Gastroesophageal sphincter (tissue), 3 donors: ENCODE data around the gene STEAP3.

Source experiments
- EP300 ChIP-seq: sonication (generic); formaldehyde crosslinking; IDR thresholded peaks from one replicate; pipeline ENCODE4 v1.6.1; 2017; ENCODE audit warnings: antibody characterized with exemption, mild to moderate bottlenecking
- POLR2A ChIP-seq, 2 donors: fragments of 450-650 bp; IDR thresholded peaks; one replicate each; pipeline ENCODE4 v1.6.1; 2017; ENCODE audit warnings: antibody characterized with exemption in 2 of 2, mild to moderate bottlenecking in 2 of 2, moderate library complexity in 1 of 2
- POLR2AphosphoS5 ChIP-seq: sonication (generic); formaldehyde crosslinking; IDR thresholded peaks from one replicate; pipeline ENCODE4 v1.6.1; 2017; ENCODE audit warnings: antibody characterized with exemption
- TF ChIP-seq, protein P1 (sequence below), 4 experiments: fragments of 200-600 bp in 2 of 4; fragments of 450-650 bp in 2 of 4; sonication (generic) in 1 of 4; IDR thresholded peaks; one replicate each; pipeline ENCODE4 v1.5.1; 2017 to 2019; ENCODE audit warnings: antibody characterized with exemption in 4 of 4, mild to moderate bottlenecking in 2 of 4, moderate library complexity in 2 of 4

DNA sequence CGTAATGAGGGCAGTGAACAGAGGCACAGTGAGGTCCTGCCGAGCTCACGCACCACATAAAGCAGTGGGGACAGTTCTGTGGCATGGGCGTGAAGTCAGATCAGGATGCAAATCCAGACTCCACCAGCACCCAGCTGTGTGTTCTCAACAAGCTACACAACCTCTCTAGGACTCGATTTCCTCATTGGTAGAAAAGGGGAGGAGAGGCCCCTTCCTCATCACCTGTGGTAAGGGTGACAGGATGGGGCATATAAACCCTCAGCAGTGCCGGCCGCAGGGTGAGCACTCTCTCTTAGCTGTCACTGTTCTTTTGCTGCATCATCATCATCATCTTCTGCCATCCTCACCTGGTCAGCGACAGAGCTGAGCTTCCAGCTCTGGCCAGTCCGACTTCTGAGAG lies 88.2 kb downstream of the STEAP3 start:
- no peak for TF ChIP-seq POLR2A (IDR thresholded peaks at IDR 0.05)
- TF ChIP-seq, protein P1, sequence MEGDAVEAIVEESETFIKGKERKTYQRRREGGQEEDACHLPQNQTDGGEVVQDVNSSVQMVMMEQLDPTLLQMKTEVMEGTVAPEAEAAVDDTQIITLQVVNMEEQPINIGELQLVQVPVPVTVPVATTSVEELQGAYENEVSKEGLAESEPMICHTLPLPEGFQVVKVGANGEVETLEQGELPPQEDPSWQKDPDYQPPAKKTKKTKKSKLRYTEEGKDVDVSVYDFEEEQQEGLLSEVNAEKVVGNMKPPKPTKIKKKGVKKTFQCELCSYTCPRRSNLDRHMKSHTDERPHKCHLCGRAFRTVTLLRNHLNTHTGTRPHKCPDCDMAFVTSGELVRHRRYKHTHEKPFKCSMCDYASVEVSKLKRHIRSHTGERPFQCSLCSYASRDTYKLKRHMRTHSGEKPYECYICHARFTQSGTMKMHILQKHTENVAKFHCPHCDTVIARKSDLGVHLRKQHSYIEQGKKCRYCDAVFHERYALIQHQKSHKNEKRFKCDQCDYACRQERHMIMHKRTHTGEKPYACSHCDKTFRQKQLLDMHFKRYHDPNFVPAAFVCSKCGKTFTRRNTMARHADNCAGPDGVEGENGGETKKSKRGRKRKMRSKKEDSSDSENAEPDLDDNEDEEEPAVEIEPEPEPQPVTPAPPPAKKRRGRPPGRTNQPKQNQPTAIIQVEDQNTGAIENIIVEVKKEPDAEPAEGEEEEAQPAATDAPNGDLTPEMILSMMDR (IDR thresholded peaks at IDR 0.05), result no peak
- TF ChIP-seq POLR2AphosphoS5, result no peak
- TF ChIP-seq EP300, result no peak
